Measurements from ENCODE around the gene SMIM14. TPM values are rescaled to one million over a fixed set of nuclear protein-coding genes. Genes with fewer than 3 reads are reported as not detected.

Gene SMIM14
- total and polyA plus RNA-seq, 2 of the 8 experiments (the other 6 are each of a cell fraction or from before 2014, with no cell fraction given) = 29.1 to 31.0 TPM

- Histone ChIP-seq H3K27ac (ENCODE audit: low read depth, low read length) (no peak overlapping the region), H2BK15ac (ENCODE audit: low read length) (no peak overlapping the region), H3K4me3 (ENCODE audit: extremely low read depth in 1 of 4, insufficient read depth in 2 of 4, low read depth in 3 of 4, low read length in 4 of 4) (no peak overlapping the region), H2BK20ac (ENCODE audit: low read length) (no peak overlapping the region), H3K79me2 (ENCODE audit: control insufficient read depth in 1 of 2, insufficient read depth in 2 of 2, low read length in 2 of 2) (no peaks in the 10 kb centered on the region), H4K20me1 (replicated peaks in 1 of 2; ENCODE audit: control insufficient read depth in 1 of 2, insufficient read depth in 2 of 2, low read length in 2 of 2) (peaks cover 0 to 1% of the 10 kb centered on the region in 2 experiments), H3K9me3 (ENCODE audit: insufficient read depth in 2 of 2, low read depth in 1 of 2, low read length in 1 of 2) (no peaks in the 10 kb centered on the region), H3K4me2 (ENCODE audit: insufficient read depth in 1 of 2, low read depth in 2 of 2, low read length in 2 of 2) (peak overlapping the region in 1 of 2 experiments; percentile 22; a peak in 1 of 4 replicates), H3K36me3 (ENCODE audit: control insufficient read depth in 2 of 4, insufficient read depth in 4 of 4, low read length in 3 of 4) (no peaks in the 10 kb centered on the region), H2AFZ (ENCODE audit: low read length) (no peak overlapping the region), H3K18ac (ENCODE audit: extremely low read depth, low read length) (no peak overlapping the region), H2BK12ac (ENCODE audit: low read depth, low read length) (no peak overlapping the region), H2AK5ac (ENCODE audit: low read depth, low read length) (no peak overlapping the region), H3K14ac (ENCODE audit: insufficient read length) (no peak overlapping the region), H4K91ac (replicated peaks; ENCODE audit: insufficient read length, low read length) (no peak overlapping the region), H3K4ac (replicated peaks; ENCODE audit: insufficient read length, low read depth, low read length) (no peak overlapping the region), H3K9ac (replicated peaks in 1 of 4; ENCODE audit: extremely low read depth in 1 of 4, low read depth in 3 of 4, low read length in 3 of 4) (no peak overlapping the region), H2BK5ac (ENCODE audit: low read depth, low read length) (no peak overlapping the region), H3K23me2 (ENCODE audit: low read depth, low read length) (no peaks in the 10 kb centered on the region), H3K27me3 (replicated peaks in 1 of 4; ENCODE audit: control insufficient read depth in 3 of 4, extremely low read depth in 1 of 4, insufficient read depth in 3 of 4, low read length in 3 of 4) (no peaks in the 10 kb centered on the region), H4K5ac (ENCODE audit: insufficient read length, low read depth, low read length) (no peak overlapping the region), H3K56ac (replicated peaks; ENCODE audit: insufficient read length, low read depth, low read length) (no peak overlapping the region), H3K23ac (ENCODE audit: insufficient read length) (no peak overlapping the region), H3K79me1 (ENCODE audit: low read depth, low read length) (no peaks in the 10 kb centered on the region), H3K4me1 (replicated peaks in 1 of 4; ENCODE audit: control insufficient read depth in 3 of 4, insufficient read depth in 4 of 4, low read length in 3 of 4) (peaks cover 0 to 9% (median 5%) of the 10 kb centered on the region in 4 experiments; a peak in 4 of 7 replicates), H4K8ac (ENCODE audit: extremely low read depth, insufficient read depth, low read length) (no peak overlapping the region), H2BK120ac (replicated peaks; ENCODE audit: low read depth, low read length) (no peak overlapping the region)
- WGBS, 2 experiments (ENCODE audit: extremely low coverage in 1 of 2, insufficient coverage in 1 of 2, insufficient read length in 1 of 2, insufficient replicate concordance in 2 of 2, low coverage in 1 of 2, low lambda C conversion rate in 2 of 2, missing lambda C conversion rate in 1 of 2) = 85% methylated on average over 5 of the region's 5 CpGs; no CpG with 5 or more reads in 1 of the 2 experiments
- ChIA-PET POLR2A (ENCODE audit: partially characterized antibody) (interaction anchor here (0.8 to 1.5 kb wide), 6 partner anchors 10 to 166 kb away, joined by 3 to 6 read pairs (median 3); partner anchors contain the start of gene UGDH), CTCF (ENCODE audit: partially characterized antibody) (interaction anchor here (1.0 to 1.1 kb wide), 2 partner anchors 22 to 74 kb away, joined by 4 read pairs; no protein-coding TSS in a partner anchor)
- FAIRE-seq (no peak), DNase-seq (ENCODE audit: low read depth in 1 of 2, low spot score in 2 of 2) (no peak)
- no peak for TF ChIP-seq SAP30 (IDR thresholded peaks at IDR 0.05; ENCODE audit: insufficient read depth, insufficient replicate concordance, low read length)
- no peak for TF ChIP-seq CREB1 (IDR thresholded peaks at IDR 0.05)
- no peak for TF ChIP-seq CTCF (IDR thresholded peaks at IDR 0.05; ENCODE audit: control extremely low read depth in 1 of 3, insufficient read depth in 1 of 3, low read depth in 1 of 3, low read length in 3 of 3)
- TF ChIP-seq SIRT6 (IDR thresholded peaks at IDR 0.05; ENCODE audit: low read length) = no peak
- no peak for TF ChIP-seq PHF8 (conservative IDR thresholded peaks at IDR 0.05; ENCODE audit: low read depth, low read length)
- TF ChIP-seq TAF1 (IDR thresholded peaks at IDR 0.05; ENCODE audit: low read depth, low read length) = no peak
- TF ChIP-seq EGR1 (IDR thresholded peaks at IDR 0.05; ENCODE audit: borderline replicate concordance, low read depth, low read length) = no peak
- TF ChIP-seq CHD1 (IDR thresholded peaks at IDR 0.05; ENCODE audit: low read depth, low read length) = no peak
- TF ChIP-seq TEAD4 (IDR thresholded peaks at IDR 0.05; ENCODE audit: low read depth, low read length) = no peak
Measured at GRCh38 chr4:39543034-39543433, 95.6 kb downstream of the SMIM14 start.
